HepG2 (cell line): ENCODE results near the gene SNUPN. TPM values are rescaled to one million over a fixed set of nuclear protein-coding genes. Genes with fewer than 3 reads are reported as not detected.

Experiments used
- HIC2 ChIP-seq: sonication (generic); formaldehyde crosslinking; IDR thresholded peaks from 2 replicates; pipeline ENCODE4 v1.9.0; 2022; ENCODE audit warnings: low read depth, missing genetic modification reagents
- MAF1 ChIP-seq: sonication (generic); formaldehyde crosslinking; IDR thresholded peaks from 2 replicates; pipeline ENCODE4 v1.5.0; 2020; ENCODE audit warnings: missing genetic modification reagents, borderline replicate concordance
- NFYB ChIP-seq: sonication (generic); formaldehyde crosslinking; IDR thresholded peaks from 2 replicates; pipeline ENCODE4 v1.4.0; 2020; ENCODE audit warnings: missing genetic modification reagents
- REPIN1 ChIP-seq: sonication (generic); formaldehyde crosslinking; IDR thresholded peaks from 2 replicates; pipeline ENCODE4 v1.8.0; 2022; ENCODE audit warnings: missing genetic modification reagents, low read depth, mild to moderate bottlenecking, borderline replicate concordance
- SKI ChIP-seq: fragments of 450-650 bp; IDR thresholded peaks from one replicate; pipeline ENCODE4 v1.6.1; 2018; ENCODE audit warnings: mild to moderate bottlenecking; ENCODE audit not compliant: partially characterized antibody
- TOPORS ChIP-seq: sonication (generic); formaldehyde crosslinking; IDR thresholded peaks from 2 replicates; pipeline ENCODE4 v1.8.0; 2023; ENCODE audit warnings: mild to moderate bottlenecking, missing genetic modification reagents
- U2AF1 ChIP-seq: fragments of 200-400 bp; formaldehyde crosslinking; optimal IDR thresholded peaks from 2 replicates; pipeline ENCODE3; 2017; ENCODE audit warnings: mild to moderate bottlenecking, low read depth, low read length
- ZFP62 ChIP-seq: sonication (generic); formaldehyde crosslinking; IDR thresholded peaks from 2 replicates; pipeline ENCODE4 v1.4.0; 2020; ENCODE audit warnings: missing genetic modification reagents
- ZNF800 ChIP-seq: sonication (generic); formaldehyde crosslinking; IDR thresholded peaks from 2 replicates; pipeline ENCODE4 v1.4.0; 2020; ENCODE audit warnings: missing genetic modification reagents
- ZNF878 ChIP-seq: sonication (generic); formaldehyde crosslinking; IDR thresholded peaks from 2 replicates; pipeline ENCODE4 v1.8.1; 2023; ENCODE audit warnings: mild to moderate bottlenecking, missing genetic modification reagents, moderate library complexity
- polyA plus RNA-seq, 8 experiments: library from polyadenylated mRNA; depleted of rRNA in 3 of 8; stranded (reverse) in 7 of 8; unstranded in 1 of 8; fragments of >200 nt; fragmentation: Illumina TruSeq in 4 of 8; extraction: Trizol in 4 of 8; gene quantifications; 2 replicates each; pipeline versions ENCODE4 v1.2.1 to v1.2.3, GENCODE V29; 2011 to 2016; ENCODE audit warnings: low read depth in 4 of 8, missing spikeins in 1 of 8, mixed read lengths in 1 of 8; ENCODE audit not compliant: insufficient read depth in 1 of 8
- total RNA-seq, 5 experiments: library from RNA; depleted of rRNA; stranded (reverse); fragments of >200 nt; fragmentation: Illumina TruSeq; extraction: Trizol; gene quantifications; 2 replicates each; pipeline ENCODE4 v1.2.3, GENCODE V29; 2016; ENCODE audit warnings: low read depth in 1 of 5
- TF ChIP-seq, protein P1 (sequence below): sonication (generic); formaldehyde crosslinking; IDR thresholded peaks from 2 replicates; pipeline ENCODE4 v1.8.0; 2022; ENCODE audit warnings: missing genetic modification reagents, mild to moderate bottlenecking, inconsistent platforms, borderline replicate concordance
- TF ChIP-seq, protein P2 (sequence below): sonication (generic); formaldehyde crosslinking; conservative IDR thresholded peaks from 2 replicates; pipeline ENCODE4 v1.5.0; 2020; ENCODE audit warnings: missing genetic modification reagents
- TF ChIP-seq, protein P3 (sequence below): IDR thresholded peaks from 2 replicates; pipeline ENCODE4 v1.6.1; 2016; ENCODE audit warnings: low read depth
- TF ChIP-seq, protein P4 (sequence below): sonication (generic); formaldehyde crosslinking; IDR thresholded peaks from 2 replicates; pipeline ENCODE4 v1.4.0; 2020; ENCODE audit warnings: missing genetic modification reagents, borderline replicate concordance
- TF ChIP-seq, protein P5 (sequence below): sonication (generic); formaldehyde crosslinking; IDR thresholded peaks from 2 replicates; pipeline ENCODE4 v1.5.1; 2020; ENCODE audit warnings: mild to moderate bottlenecking, missing genetic modification reagents, moderate library complexity

Gene SNUPN
- total and polyA plus RNA-seq, 2 of the 13 experiments (the other 11 are each of a cell fraction or from before 2014, with no cell fraction given), result 9.0 to 16.4 TPM

DNA sequence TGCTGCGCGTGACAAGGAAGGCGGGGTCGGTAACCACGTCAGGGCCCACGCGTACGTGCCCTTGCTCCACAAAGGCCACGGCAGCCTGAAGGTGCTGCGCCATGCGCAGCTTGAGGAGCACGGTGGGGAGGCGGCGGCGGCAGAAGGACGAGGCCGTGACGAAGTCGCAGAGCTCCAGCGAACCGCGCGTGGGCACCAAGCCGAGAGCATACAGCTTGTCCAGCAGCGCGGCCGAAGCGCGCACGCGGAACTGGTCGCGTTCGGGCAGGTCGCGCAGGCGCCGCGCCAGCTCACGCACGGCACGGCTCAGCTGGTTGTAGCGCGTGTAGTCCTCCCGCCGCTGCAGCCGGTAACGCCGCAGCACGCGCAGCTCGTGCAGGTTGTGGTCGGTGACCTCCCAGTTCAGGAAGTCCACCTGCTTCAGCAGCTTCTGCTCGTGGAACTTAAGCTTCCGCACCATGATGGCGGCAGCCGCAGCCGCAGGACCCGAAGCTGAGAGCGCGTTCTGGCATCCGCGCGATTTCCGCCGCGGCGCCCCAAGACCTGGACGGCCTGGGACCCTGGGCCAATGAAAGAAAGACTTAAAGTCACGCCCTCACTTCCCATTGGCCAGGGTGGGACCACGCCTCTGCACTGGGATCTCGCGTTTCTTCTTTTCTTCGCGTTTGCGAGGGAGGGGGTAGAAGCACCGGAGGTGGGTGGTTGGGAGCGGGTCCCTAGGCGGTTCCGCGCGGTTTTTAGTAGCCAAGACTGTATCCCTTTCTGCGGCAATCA is 14.4 kb upstream of the SNUPN start, which contains the start of gene IMP3 (continued):
- TF ChIP-seq, protein P1, sequence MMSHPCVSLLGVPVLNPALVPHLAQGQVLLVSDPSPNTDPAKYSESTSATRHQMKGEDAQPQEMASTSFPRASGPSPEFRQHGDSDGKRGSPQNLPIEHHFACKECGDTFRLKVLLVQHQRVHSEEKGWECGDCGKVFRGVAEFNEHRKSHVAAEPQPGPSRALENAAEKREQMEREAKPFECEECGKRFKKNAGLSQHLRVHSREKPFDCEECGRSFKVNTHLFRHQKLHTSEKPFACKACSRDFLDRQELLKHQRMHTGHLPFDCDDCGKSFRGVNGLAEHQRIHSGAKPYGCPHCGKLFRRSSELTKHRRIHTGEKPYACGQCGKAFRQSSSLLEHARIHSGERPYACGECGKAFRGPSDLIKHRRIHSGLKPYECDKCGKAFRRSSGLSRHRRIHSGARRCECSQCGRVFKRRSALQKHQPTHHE (CRISPR knock-in tag), result no peak; the same call in 1 of the 2 replicates
- peak; percentile 88; the same call in 1 of the 2 replicates for TF ChIP-seq TOPORS (CRISPR knock-in tag)
- peak; percentile 92 for TF ChIP-seq REPIN1
- TF ChIP-seq, protein P2, sequence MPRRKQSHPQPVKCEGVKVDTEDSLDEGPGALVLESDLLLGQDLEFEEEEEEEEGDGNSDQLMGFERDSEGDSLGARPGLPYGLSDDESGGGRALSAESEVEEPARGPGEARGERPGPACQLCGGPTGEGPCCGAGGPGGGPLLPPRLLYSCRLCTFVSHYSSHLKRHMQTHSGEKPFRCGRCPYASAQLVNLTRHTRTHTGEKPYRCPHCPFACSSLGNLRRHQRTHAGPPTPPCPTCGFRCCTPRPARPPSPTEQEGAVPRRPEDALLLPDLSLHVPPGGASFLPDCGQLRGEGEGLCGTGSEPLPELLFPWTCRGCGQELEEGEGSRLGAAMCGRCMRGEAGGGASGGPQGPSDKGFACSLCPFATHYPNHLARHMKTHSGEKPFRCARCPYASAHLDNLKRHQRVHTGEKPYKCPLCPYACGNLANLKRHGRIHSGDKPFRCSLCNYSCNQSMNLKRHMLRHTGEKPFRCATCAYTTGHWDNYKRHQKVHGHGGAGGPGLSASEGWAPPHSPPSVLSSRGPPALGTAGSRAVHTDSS (CRISPR knock-in tag), result no peak
- TF ChIP-seq HIC2 (CRISPR knock-in tag), result no peak; the same call in 1 of the 2 replicates
- TF ChIP-seq, protein P3, sequence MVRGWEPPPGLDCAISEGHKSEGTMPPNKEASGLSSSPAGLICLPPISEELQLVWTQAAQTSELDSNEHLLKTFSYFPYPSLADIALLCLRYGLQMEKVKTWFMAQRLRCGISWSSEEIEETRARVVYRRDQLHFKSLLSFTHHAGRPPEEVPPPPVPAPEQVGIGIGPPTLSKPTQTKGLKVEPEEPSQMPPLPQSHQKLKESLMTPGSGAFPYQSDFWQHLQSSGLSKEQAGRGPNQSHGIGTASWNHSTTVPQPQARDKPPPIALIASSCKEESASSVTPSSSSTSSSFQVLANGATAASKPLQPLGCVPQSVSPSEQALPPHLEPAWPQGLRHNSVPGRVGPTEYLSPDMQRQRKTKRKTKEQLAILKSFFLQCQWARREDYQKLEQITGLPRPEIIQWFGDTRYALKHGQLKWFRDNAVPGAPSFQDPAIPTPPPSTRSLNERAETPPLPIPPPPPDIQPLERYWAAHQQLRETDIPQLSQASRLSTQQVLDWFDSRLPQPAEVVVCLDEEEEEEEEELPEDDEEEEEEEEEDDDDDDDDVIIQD (CRISPR knock-in tag), result peak; percentile 70; the same call in 1 of the 2 replicates
- TF ChIP-seq ZNF800 (CRISPR knock-in tag), result peak; percentile 96
- peak; percentile 95 for TF ChIP-seq NFYB (CRISPR knock-in tag)
- no peak for TF ChIP-seq ZNF878 (CRISPR knock-in tag)
- no peak for TF ChIP-seq SKI
- TF ChIP-seq, protein P4, sequence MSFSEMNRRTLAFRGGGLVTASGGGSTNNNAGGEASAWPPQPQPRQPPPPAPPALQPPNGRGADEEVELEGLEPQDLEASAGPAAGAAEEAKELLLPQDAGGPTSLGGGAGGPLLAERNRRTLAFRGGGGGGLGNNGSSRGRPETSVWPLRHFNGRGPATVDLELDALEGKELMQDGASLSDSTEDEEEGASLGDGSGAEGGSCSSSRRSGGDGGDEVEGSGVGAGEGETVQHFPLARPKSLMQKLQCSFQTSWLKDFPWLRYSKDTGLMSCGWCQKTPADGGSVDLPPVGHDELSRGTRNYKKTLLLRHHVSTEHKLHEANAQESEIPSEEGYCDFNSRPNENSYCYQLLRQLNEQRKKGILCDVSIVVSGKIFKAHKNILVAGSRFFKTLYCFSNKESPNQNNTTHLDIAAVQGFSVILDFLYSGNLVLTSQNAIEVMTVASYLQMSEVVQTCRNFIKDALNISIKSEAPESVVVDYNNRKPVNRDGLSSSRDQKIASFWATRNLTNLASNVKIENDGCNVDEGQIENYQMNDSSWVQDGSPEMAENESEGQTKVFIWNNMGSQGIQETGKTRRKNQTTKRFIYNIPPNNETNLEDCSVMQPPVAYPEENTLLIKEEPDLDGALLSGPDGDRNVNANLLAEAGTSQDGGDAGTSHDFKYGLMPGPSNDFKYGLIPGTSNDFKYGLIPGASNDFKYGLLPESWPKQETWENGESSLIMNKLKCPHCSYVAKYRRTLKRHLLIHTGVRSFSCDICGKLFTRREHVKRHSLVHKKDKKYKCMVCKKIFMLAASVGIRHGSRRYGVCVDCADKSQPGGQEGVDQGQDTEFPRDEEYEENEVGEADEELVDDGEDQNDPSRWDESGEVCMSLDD (CRISPR knock-in tag), result no peak
- TF ChIP-seq MAF1 (CRISPR knock-in tag), result peak; percentile 89; the same call in 1 of the 2 replicates
- TF ChIP-seq U2AF1, result no peak
- no peak for TF ChIP-seq ZFP62
- TF ChIP-seq, protein P5, sequence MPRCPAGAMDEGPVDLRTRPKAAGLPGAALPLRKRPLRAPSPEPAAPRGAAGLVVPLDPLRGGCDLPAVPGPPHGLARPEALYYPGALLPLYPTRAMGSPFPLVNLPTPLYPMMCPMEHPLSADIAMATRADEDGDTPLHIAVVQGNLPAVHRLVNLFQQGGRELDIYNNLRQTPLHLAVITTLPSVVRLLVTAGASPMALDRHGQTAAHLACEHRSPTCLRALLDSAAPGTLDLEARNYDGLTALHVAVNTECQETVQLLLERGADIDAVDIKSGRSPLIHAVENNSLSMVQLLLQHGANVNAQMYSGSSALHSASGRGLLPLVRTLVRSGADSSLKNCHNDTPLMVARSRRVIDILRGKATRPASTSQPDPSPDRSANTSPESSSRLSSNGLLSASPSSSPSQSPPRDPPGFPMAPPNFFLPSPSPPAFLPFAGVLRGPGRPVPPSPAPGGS, result peak; percentile 74
